ENCODE results near the gene COMMD7. TPM values are rescaled to one million over a fixed set of nuclear protein-coding genes. Genes with fewer than 3 reads are reported as not detected.

The COMMD7 gene
- total RNA-seq, 1 donor from 2014 or later = 48.1 TPM

GRCh38 chr20:32789896-32790750, 46.9 kb upstream of the COMMD7 start:
- no peaks in the 10 kb centered on the region for H3K27me3 Mint-ChIP-seq (ENCODE audit: unreplicated experiment)
- H3K27ac Mint-ChIP-seq (ENCODE audit: unreplicated experiment) = no peak overlapping the region
- peaks cover 2% of the 10 kb centered on the region for H3K4me1 Mint-ChIP-seq (ENCODE audit: unreplicated experiment)
- H3K36me3 Mint-ChIP-seq (ENCODE audit: unreplicated experiment) = peaks cover 8% of the 10 kb centered on the region
- no peak overlapping the region for H3K4me3 Mint-ChIP-seq (ENCODE audit: unreplicated experiment)
- no peaks in the 10 kb centered on the region for H3K9me3 Mint-ChIP-seq (ENCODE audit: unreplicated experiment)
- TF ChIP-seq CTCF (IDR thresholded peaks at IDR 0.05) = peak; percentile 97
- DNase-seq (ENCODE audit: extremely low spot score, unreplicated experiment) = peak; percentile 91

GRCh38 chr20:32787168-32787567, 43.9 kb upstream of the COMMD7 start:
- TF ChIP-seq CTCF (IDR thresholded peaks at IDR 0.05) = no peak
- Mint-ChIP-seq H3K27me3 (ENCODE audit: unreplicated experiment) (no peaks in the 10 kb centered on the region), H3K9me3 (ENCODE audit: unreplicated experiment) (no peaks in the 10 kb centered on the region), H3K4me3 (ENCODE audit: unreplicated experiment) (no peak overlapping the region), H3K4me1 (ENCODE audit: unreplicated experiment) (peaks cover under 1% of the 10 kb centered on the region), H3K36me3 (ENCODE audit: unreplicated experiment) (peaks cover 8% of the 10 kb centered on the region), H3K27ac (ENCODE audit: unreplicated experiment) (no peak overlapping the region)
- DNase-seq (ENCODE audit: extremely low spot score, unreplicated experiment) = no peak

- H3K27me3 Mint-ChIP-seq (ENCODE audit: unreplicated experiment) = no peaks in the 10 kb centered on the region
- TF ChIP-seq CTCF (IDR thresholded peaks at IDR 0.05) = no peak
- DNase-seq (ENCODE audit: extremely low spot score, unreplicated experiment) = no peak
- H3K4me1 Mint-ChIP-seq (ENCODE audit: unreplicated experiment) = no peaks in the 10 kb centered on the region
- H3K4me3 Mint-ChIP-seq (ENCODE audit: unreplicated experiment) = no peak overlapping the region
- H3K27ac Mint-ChIP-seq (ENCODE audit: unreplicated experiment) = no peak overlapping the region
- H3K36me3 Mint-ChIP-seq (ENCODE audit: unreplicated experiment) = peaks cover 8% of the 10 kb centered on the region
- no peaks in the 10 kb centered on the region for H3K9me3 Mint-ChIP-seq (ENCODE audit: unreplicated experiment)
These were observed 42.9 kb upstream of the COMMD7 start for GRCh38 chr20:32786059-32786760.

GRCh38 chr20:32784369-32785080, 41.3 kb upstream of the COMMD7 start:
- peaks cover 8% of the 10 kb centered on the region for H3K36me3 Mint-ChIP-seq (ENCODE audit: unreplicated experiment)
- H3K4me3 Mint-ChIP-seq (ENCODE audit: unreplicated experiment) = no peak overlapping the region
- H3K27me3 Mint-ChIP-seq (ENCODE audit: unreplicated experiment) = no peaks in the 10 kb centered on the region
- no peak overlapping the region for H3K27ac Mint-ChIP-seq (ENCODE audit: unreplicated experiment)
- no peaks in the 10 kb centered on the region for H3K9me3 Mint-ChIP-seq (ENCODE audit: unreplicated experiment)
- DNase-seq (ENCODE audit: extremely low spot score, unreplicated experiment) = no peak
- H3K4me1 Mint-ChIP-seq (ENCODE audit: unreplicated experiment) = no peaks in the 10 kb centered on the region
- TF ChIP-seq CTCF (IDR thresholded peaks at IDR 0.05) = no peak
